Measurements from ENCODE around the gene MYO10.

MYO10 gene

DNA sequence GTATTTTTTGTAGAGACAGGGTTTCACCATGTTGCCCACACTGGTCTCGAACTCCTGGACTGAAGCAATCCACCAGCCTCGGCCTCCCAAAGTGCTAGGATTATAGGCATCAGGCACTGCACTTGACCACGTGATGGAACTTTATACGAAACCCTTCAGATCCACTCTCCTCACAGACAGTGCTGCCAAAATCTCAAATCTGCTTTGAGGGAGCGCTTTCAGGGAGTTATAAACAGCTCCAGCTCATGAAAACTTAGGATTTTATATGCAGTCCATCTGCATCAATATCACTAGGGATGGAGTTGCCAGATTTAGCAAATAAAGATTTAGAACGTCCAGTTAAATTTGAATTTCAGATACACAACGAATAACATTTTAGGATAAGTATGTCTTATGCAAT, 25.0 kb upstream of the MYO10 start:
- Histone ChIP-seq H3K36me3 (ENCODE audit: insufficient read depth, insufficient read length, low read length) (no peaks in the 10 kb centered on the region), H3K9ac (ENCODE audit: insufficient read length, low read depth) (no peak overlapping the region), H3K27me3 (ENCODE audit: insufficient read depth, insufficient read length) (no peaks in the 10 kb centered on the region), H3K4me1 (ENCODE audit: insufficient read depth, insufficient read length) (no peaks in the 10 kb centered on the region), H3K9me3 (ENCODE audit: insufficient read depth, low read length) (no peaks in the 10 kb centered on the region), H3K4me3 (ENCODE audit: insufficient read length, low read depth) (no peak overlapping the region)
- TF ChIP-seq ZNF274 (IDR thresholded peaks at IDR 0.05; ENCODE audit: low read depth, low read length) (no peak), YY1 (IDR thresholded peaks at IDR 0.05; ENCODE audit: insufficient read depth, insufficient read length) (no peak), SUZ12 (IDR thresholded peaks at IDR 0.05; ENCODE audit: extremely low read depth, insufficient read depth, insufficient read length) (no peak)
- no peak for DNase-seq (ENCODE audit: low read depth, low spot score)

DNA sequence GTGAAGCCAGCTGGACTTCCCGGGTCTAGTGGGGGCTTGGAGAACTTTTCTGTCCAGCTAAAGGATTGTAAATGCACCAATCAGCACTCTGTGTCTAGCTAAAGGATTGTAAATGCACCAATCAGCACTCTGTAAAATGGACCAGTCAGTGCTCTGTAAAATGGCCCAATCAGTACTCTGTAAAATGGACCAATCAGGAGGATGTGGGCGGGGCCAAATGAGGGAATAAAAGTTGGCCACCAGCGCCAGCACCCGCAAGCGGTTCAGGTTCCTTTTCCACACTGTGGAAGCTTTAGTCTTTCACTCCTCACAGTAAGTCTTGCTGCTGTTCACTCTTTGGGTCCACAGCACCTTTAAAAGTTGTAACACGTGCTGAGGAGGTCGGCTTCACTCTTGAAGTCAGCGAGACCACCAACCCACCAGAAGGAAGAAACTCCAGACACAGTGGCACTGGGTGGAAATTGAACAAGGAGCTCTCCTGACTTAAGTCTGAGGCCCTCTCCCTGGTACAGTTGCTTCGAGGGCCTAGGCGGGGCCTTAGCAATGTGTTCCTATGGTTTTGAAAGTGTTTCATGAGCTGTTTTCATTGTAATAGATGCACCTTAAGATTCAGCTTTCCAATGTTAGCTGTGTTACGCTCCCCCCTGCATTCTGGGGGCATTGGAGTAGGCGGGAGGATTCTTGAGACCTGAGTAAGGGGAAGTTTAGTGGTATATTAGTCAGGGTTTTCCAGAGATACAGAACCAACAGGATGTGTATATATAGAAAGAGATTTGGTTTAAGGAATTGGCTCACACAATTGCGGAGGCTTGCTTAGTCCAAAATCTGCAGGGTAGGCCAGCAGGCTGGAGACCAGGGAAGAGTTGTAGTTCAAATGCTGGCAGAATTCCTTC, 21.5 kb upstream of the MYO10 start:
- Histone ChIP-seq H3K4me1 (ENCODE audit: insufficient read depth, insufficient read length) (peaks cover 3% of the 10 kb centered on the region), H3K36me3 (ENCODE audit: insufficient read depth, insufficient read length, low read length) (no peaks in the 10 kb centered on the region), H3K27me3 (ENCODE audit: insufficient read depth, insufficient read length) (no peaks in the 10 kb centered on the region), H3K9me3 (ENCODE audit: insufficient read depth, low read length) (no peaks in the 10 kb centered on the region), H3K9ac (ENCODE audit: insufficient read length, low read depth) (no peak overlapping the region), H3K4me3 (ENCODE audit: insufficient read length, low read depth) (no peak overlapping the region)
- TF ChIP-seq ZNF274 (IDR thresholded peaks at IDR 0.05; ENCODE audit: low read depth, low read length) (no peak), SUZ12 (IDR thresholded peaks at IDR 0.05; ENCODE audit: extremely low read depth, insufficient read depth, insufficient read length) (no peak), YY1 (IDR thresholded peaks at IDR 0.05; ENCODE audit: insufficient read depth, insufficient read length) (no peak)
- DNase-seq (ENCODE audit: low read depth, low spot score), result no peak

DNA sequence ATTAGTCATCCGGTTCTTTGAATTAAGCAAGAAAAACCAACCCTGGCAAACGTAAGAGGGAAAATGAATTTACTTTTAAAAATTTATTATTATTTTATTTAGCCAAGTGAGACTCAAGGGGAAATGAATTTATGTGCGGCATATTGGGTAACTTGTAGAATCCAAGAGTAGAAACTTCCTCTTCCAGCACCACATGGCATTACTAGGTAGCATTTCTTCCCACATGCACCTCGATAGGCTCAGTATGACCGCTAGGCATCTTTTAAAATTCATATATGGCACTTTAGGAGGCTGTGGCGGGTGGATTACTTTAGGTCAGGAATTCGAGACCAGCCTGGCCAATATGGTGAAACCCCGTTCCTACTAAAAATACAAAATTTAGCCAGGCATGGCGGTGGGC, 17.6 kb upstream of the MYO10 start:
- Histone ChIP-seq H3K9ac (ENCODE audit: insufficient read length, low read depth) (no peak overlapping the region), H3K9me3 (ENCODE audit: insufficient read depth, low read length) (no peaks in the 10 kb centered on the region), H3K4me3 (ENCODE audit: insufficient read length, low read depth) (no peak overlapping the region), H3K4me1 (ENCODE audit: insufficient read depth, insufficient read length) (peaks cover 3% of the 10 kb centered on the region), H3K36me3 (ENCODE audit: insufficient read depth, insufficient read length, low read length) (no peaks in the 10 kb centered on the region), H3K27me3 (ENCODE audit: insufficient read depth, insufficient read length) (no peaks in the 10 kb centered on the region)
- DNase-seq (ENCODE audit: low read depth, low spot score), result no peak
- TF ChIP-seq ZNF274 (IDR thresholded peaks at IDR 0.05; ENCODE audit: low read depth, low read length) (no peak), YY1 (IDR thresholded peaks at IDR 0.05; ENCODE audit: insufficient read depth, insufficient read length) (no peak), SUZ12 (IDR thresholded peaks at IDR 0.05; ENCODE audit: extremely low read depth, insufficient read depth, insufficient read length) (no peak)

DNA sequence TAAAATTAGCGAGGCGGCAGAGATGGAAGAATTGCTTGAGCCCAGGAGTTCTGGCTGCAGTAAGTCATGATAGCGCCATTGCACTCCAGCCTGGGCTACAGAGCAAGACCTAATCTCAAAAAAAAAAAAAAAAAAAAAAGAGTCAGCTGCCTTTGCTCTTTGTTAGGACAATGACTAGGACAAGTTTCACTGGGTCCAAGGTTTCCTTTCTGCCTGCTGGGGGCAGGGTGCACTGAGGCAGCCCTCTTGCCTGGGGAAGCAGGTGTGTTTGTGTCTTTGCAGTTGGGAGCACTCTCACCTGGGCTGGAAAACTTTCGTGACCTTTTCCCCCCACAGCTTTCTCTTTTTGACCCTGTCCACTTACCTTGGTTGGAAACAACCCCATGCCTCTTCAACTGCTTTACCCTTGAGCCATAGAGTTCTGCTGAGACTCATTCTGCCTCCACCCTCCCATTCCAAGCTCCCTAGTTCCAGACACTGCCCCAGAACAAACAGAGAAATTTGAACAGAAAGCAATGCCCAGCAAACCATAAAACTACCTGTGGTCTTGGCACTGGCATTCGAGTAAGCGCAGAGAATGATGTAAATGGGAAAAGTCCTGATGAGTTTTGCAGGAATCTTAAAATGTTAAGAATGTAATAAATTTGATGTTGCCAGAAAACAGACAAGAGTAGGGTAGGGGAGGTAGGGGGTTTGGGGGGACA, 17.0 kb upstream of the MYO10 start:
- no peaks in the 10 kb centered on the region for H3K36me3 ChIP-seq (ENCODE audit: insufficient read depth, insufficient read length, low read length)
- DNase-seq (ENCODE audit: low read depth, low spot score), result no peak
- H3K9me3 ChIP-seq (ENCODE audit: insufficient read depth, low read length), result no peaks in the 10 kb centered on the region
- no peaks in the 10 kb centered on the region for H3K27me3 ChIP-seq (ENCODE audit: insufficient read depth, insufficient read length)
- H3K4me3 ChIP-seq (ENCODE audit: insufficient read length, low read depth), result no peak overlapping the region
- TF ChIP-seq SUZ12 (IDR thresholded peaks at IDR 0.05; ENCODE audit: extremely low read depth, insufficient read depth, insufficient read length), result no peak
- TF ChIP-seq YY1 (IDR thresholded peaks at IDR 0.05; ENCODE audit: insufficient read depth, insufficient read length), result no peak
- TF ChIP-seq ZNF274 (IDR thresholded peaks at IDR 0.05; ENCODE audit: low read depth, low read length), result no peak
- H3K4me1 ChIP-seq (ENCODE audit: insufficient read depth, insufficient read length), result peaks cover 3% of the 10 kb centered on the region
- no peak overlapping the region for H3K9ac ChIP-seq (ENCODE audit: insufficient read length, low read depth)

DNA sequence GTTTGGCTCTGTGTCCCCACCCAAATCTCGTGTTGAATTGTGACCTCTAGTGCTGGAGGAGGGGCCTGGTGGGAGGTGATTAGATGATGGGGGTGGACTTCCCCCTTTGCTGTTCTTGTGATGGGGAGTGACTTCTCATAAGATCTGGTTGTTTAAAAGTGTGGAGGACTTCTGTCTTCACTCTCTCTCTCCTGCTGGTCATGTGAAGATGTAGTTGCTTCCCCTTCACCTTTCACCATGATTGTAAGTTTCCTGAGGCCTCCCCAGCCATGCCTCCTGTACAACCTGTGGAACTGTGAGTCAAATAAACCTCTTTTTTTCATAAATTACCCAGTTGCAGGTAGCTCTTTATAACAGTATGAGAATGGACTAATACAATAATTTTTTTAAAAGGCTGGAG, 10.6 kb upstream of the MYO10 start:
- TF ChIP-seq ZNF274 (IDR thresholded peaks at IDR 0.05; ENCODE audit: low read depth, low read length) (no peak), YY1 (IDR thresholded peaks at IDR 0.05; ENCODE audit: insufficient read depth, insufficient read length) (no peak), SUZ12 (IDR thresholded peaks at IDR 0.05; ENCODE audit: extremely low read depth, insufficient read depth, insufficient read length) (no peak)
- H3K9me3 ChIP-seq (ENCODE audit: insufficient read depth, low read length), result peaks cover 10% of the 10 kb centered on the region; the same call in 1 of the 2 replicates
- no peaks in the 10 kb centered on the region for H3K27me3 ChIP-seq (ENCODE audit: insufficient read depth, insufficient read length)
- H3K9ac ChIP-seq (ENCODE audit: insufficient read length, low read depth), result no peak overlapping the region
- no peak overlapping the region for H3K4me3 ChIP-seq (ENCODE audit: insufficient read length, low read depth)
- H3K4me1 ChIP-seq (ENCODE audit: insufficient read depth, insufficient read length), result no peaks in the 10 kb centered on the region
- DNase-seq (ENCODE audit: low read depth, low spot score), result no peak
- no peaks in the 10 kb centered on the region for H3K36me3 ChIP-seq (ENCODE audit: insufficient read depth, insufficient read length, low read length)

DNA sequence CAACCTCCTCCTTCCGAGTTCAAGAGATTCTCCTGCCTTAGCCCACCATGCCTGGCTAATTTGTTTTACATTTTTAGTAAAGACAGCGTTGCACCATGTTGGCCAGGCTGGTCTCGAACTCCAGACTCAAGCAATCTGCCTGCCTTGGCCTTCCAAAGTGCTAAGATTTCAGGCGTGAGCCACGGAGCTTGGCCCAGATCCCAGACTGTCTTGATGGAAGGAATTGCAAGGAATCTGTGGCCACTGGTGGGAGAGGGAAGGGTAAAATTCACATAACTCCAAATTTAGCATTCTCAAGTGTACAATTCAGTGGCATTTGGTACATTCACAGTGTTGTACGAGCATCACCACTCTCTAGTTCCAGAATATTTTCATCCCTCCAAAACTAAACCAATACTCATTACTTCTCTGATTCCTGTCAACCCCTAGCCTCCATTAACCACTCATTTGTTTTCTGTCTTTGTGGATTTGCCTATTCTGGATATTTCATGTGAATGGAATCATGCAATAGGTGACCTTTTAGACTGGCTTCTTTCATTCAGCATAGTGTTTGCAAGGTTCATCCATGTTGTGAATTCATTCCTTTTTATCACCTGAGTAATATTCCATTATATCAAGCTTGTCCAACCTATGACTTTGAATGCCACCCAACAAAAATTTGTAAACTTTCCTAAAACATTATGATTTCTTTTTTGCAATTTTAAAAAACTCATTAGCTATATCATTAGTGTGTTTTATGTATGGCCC, 8.9 kb upstream of the MYO10 start:
- H3K36me3 ChIP-seq (ENCODE audit: insufficient read depth, insufficient read length, low read length), result no peaks in the 10 kb centered on the region
- H3K27me3 ChIP-seq (ENCODE audit: insufficient read depth, insufficient read length), result no peaks in the 10 kb centered on the region
- H3K4me3 ChIP-seq (ENCODE audit: insufficient read length, low read depth), result no peak overlapping the region
- no peak overlapping the region for H3K9ac ChIP-seq (ENCODE audit: insufficient read length, low read depth)
- H3K4me1 ChIP-seq (ENCODE audit: insufficient read depth, insufficient read length), result no peaks in the 10 kb centered on the region
- H3K9me3 ChIP-seq (ENCODE audit: insufficient read depth, low read length), result peaks cover 10% of the 10 kb centered on the region; the same call in 1 of the 2 replicates
- DNase-seq (ENCODE audit: low read depth, low spot score), result no peak
- TF ChIP-seq YY1 (IDR thresholded peaks at IDR 0.05; ENCODE audit: insufficient read depth, insufficient read length) (no peak), ZNF274 (IDR thresholded peaks at IDR 0.05; ENCODE audit: low read depth, low read length) (no peak), SUZ12 (IDR thresholded peaks at IDR 0.05; ENCODE audit: extremely low read depth, insufficient read depth, insufficient read length) (no peak)
